AG09309 (cell line): ENCODE results near the gene BHLHE23.

Experiments used
- DNase-seq: peaks from one replicate; pipeline ENCODE4 v3.0.0-alpha.2; 2010; ENCODE audit warnings: low read depth
- H3K4me3 ChIP-seq: 2 replicates; pipeline ENCODE4 v1.5.1; 2011; ENCODE audit warnings: mild to moderate bottlenecking, low read depth, low read length, moderate library complexity; ENCODE audit not compliant: control insufficient read depth
- CTCF ChIP-seq: IDR thresholded peaks from 2 replicates; pipeline ENCODE4 v1.5.1; 2011; ENCODE audit warnings: mild to moderate bottlenecking, low read depth, low read length, inconsistent platforms; ENCODE audit not compliant: insufficient read depth, control insufficient read depth; ENCODE audit errors: missing control alignments

BHLHE23 gene

GRCh38 chr20:62971211-62971949 lies 35.4 kb downstream of the BHLHE23 start:
- TF ChIP-seq CTCF: no peak
- no peak for DNase-seq
- H3K4me3 ChIP-seq: no peak overlapping the region

GRCh38 chr20:62970307-62971210 lies 36.2 kb downstream of the BHLHE23 start:
- no peak overlapping the region for H3K4me3 ChIP-seq
- DNase-seq: no peak
- no peak for TF ChIP-seq CTCF

- no peak overlapping the region for H3K4me3 ChIP-seq
- DNase-seq: no peak
Measured at GRCh38 chr20:62969939-62970306, 36.8 kb downstream of the BHLHE23 start.

GRCh38 chr20:62969179-62969760 lies 37.5 kb downstream of the BHLHE23 start:
- TF ChIP-seq CTCF: no peak

More at GRCh38 chr20:62969939-62970306, 36.8 kb downstream of the BHLHE23 start:
- no peak for TF ChIP-seq CTCF

GRCh38 chr20:62968378-62969178 lies 38.2 kb downstream of the BHLHE23 start:
- TF ChIP-seq CTCF: no peak
- no peak overlapping the region for H3K4me3 ChIP-seq
- DNase-seq: no peak

More at GRCh38 chr20:62969179-62969760, 37.5 kb downstream of the BHLHE23 start:
- no peak overlapping the region for H3K4me3 ChIP-seq
- no peak for DNase-seq
